A673 (cell line): ENCODE measurements around the gene KIF5C. TPM values are rescaled to one million over a fixed set of nuclear protein-coding genes. Genes with fewer than 3 reads are reported as not detected.

Experiments used
- BruUV-seq: library from RNA; stranded (reverse); fragments of 400-500 nt; replicated peaks from 2 replicates; lab custom pipeline; 2021; lab: Mats Ljungman, UMichigan
- CTCF ChIA-PET: fragments of 300-600 bp; sonication (Branson Sonifier 250); formaldehyde crosslinking; loops from one replicate; lab custom pipeline; 2022; ENCODE audit warnings: antibody characterized with exemption; lab: Charles Lee
- POLR2A ChIA-PET: fragments of 300-600 bp; sonication (Branson Sonifier 250); formaldehyde crosslinking; loops from one replicate; lab custom pipeline; 2022; ENCODE audit warnings: antibody characterized with exemption; ENCODE audit not compliant: low non-redundant PET; lab: Charles Lee
- DNase-seq: peaks from one replicate; pipeline ENCODE4 v3.0.0-alpha.2; 2015; ENCODE audit warnings: low spot score
- H3K27ac ChIP-seq: fragments of 200-600 bp; sonication (generic); 2 replicates; pipeline ENCODE4 v1.5.1; 2016; ENCODE audit warnings: mixed run types, low read depth, mild to moderate bottlenecking, mixed read lengths, antibody characterized with exemption, low read length; ENCODE audit not compliant: poor library complexity, severe bottlenecking
- H3K27me3 ChIP-seq: fragments of 200-600 bp; sonication (generic); replicated peaks from 2 replicates; pipeline ENCODE4 v1.6.1; 2017; ENCODE audit warnings: mixed run types, low read depth, mild to moderate bottlenecking, mixed read lengths, antibody characterized with exemption, low read length; ENCODE audit not compliant: insufficient read depth, poor library complexity
- H3K36me3 ChIP-seq: fragments of 200-600 bp; sonication (generic); 2 replicates; pipeline ENCODE4 v1.6.1; 2016; ENCODE audit warnings: mixed run types, mild to moderate bottlenecking, mixed read lengths, antibody characterized with exemption, low read length; ENCODE audit not compliant: insufficient read depth, poor library complexity, severe bottlenecking
- H3K4me1 ChIP-seq: fragments of 200-600 bp; sonication (generic); 2 replicates; pipeline ENCODE4 v1.6.1; 2017; ENCODE audit warnings: mixed run types, mild to moderate bottlenecking, mixed read lengths, antibody characterized with exemption, low read length; ENCODE audit not compliant: insufficient read depth, poor library complexity, severe bottlenecking
- H3K4me3 ChIP-seq: fragments of 200-600 bp; sonication (generic); 2 replicates; pipeline ENCODE4 v1.5.1; 2016; ENCODE audit warnings: low read depth, mixed run types, mild to moderate bottlenecking, mixed read lengths, low read length; ENCODE audit not compliant: poor library complexity, severe bottlenecking
- H3K9me3 ChIP-seq: fragments of 200-600 bp; sonication (generic); 2 replicates; pipeline ENCODE4 v1.6.1; 2016; ENCODE audit warnings: mixed run types, low read depth, mild to moderate bottlenecking, mixed read lengths, antibody characterized with exemption, low read length; ENCODE audit not compliant: poor library complexity, severe bottlenecking
- CTCF ChIP-seq: fragments of 300-800, 200-600 bp; sonication (generic); conservative IDR thresholded peaks from 2 replicates; pipeline ENCODE4 v1.5.1; 2017; ENCODE audit warnings: low read depth, mild to moderate bottlenecking, antibody characterized with exemption, low read length, moderate library complexity, mixed read lengths
- EZH2 ChIP-seq: fragments of 200-600 bp; sonication (generic); IDR thresholded peaks from 2 replicates; pipeline ENCODE4 v1.6.1; 2017; ENCODE audit warnings: borderline replicate concordance, low read depth, mild to moderate bottlenecking, mixed read lengths, antibody characterized with exemption, low read length; ENCODE audit not compliant: poor library complexity, severe bottlenecking
- intact Hi-C: fragments of 100-400 bp; cut with micrococcal nuclease; formaldehyde crosslinking; loops from one replicate; pipeline ENCODE4 v1.10.0; 2022; ENCODE audit not compliant: unreplicated experiment
- total RNA-seq: library from RNA; stranded (reverse); gene quantifications from 2 replicates; pipeline ENCODE4 v1.2.3, GENCODE V29; 2021

Gene KIF5C
- total RNA-seq, 1 experiment from 2014 or later: 0.58 TPM

- intact Hi-C loops: no loop called here
- BruUV-seq: no TSS peak
- Histone ChIP-seq H3K27me3 (peaks cover 11% of the 10 kb centered on the region), H3K4me1 (no peaks in the 10 kb centered on the region), H3K9me3 (no peaks in the 10 kb centered on the region), H3K36me3 (no peaks in the 10 kb centered on the region), H3K4me3 (no peak overlapping the region), H3K27ac (no peak overlapping the region)
- TF ChIP-seq CTCF (no peak), EZH2 (no peak)
- CTCF ChIA-PET: no interaction called here
- POLR2A ChIA-PET: no interaction called here
- DNase-seq: no peak
Measured at GRCh38 chr2:148848146-148848545, 26.9 kb upstream of the KIF5C start.

GRCh38 chr2:148853458-148853857 is 21.6 kb upstream of the KIF5C start:
- no peak overlapping the region for H3K27ac ChIP-seq
- no peaks in the 10 kb centered on the region for H3K4me1 ChIP-seq
- ChIA-PET POLR2A (no interaction called here), CTCF (no interaction called here)
- no TSS peak for BruUV-seq
- no peak overlapping the region for H3K4me3 ChIP-seq
- H3K9me3 ChIP-seq: no peaks in the 10 kb centered on the region
- no peak for TF ChIP-seq CTCF
- no peak for TF ChIP-seq EZH2
- intact Hi-C loops: no loop called here
- H3K36me3 ChIP-seq: no peaks in the 10 kb centered on the region
- peaks cover 15% of the 10 kb centered on the region for H3K27me3 ChIP-seq
- no peak for DNase-seq

- Histone ChIP-seq H3K27ac (no peak overlapping the region), H3K36me3 (no peaks in the 10 kb centered on the region), H3K27me3 (peaks cover 4% of the 10 kb centered on the region), H3K4me3 (no peak overlapping the region), H3K4me1 (no peaks in the 10 kb centered on the region), H3K9me3 (no peaks in the 10 kb centered on the region)
- intact Hi-C loops: no loop called here
- TF ChIP-seq CTCF (no peak), EZH2 (no peak)
- ChIA-PET CTCF (no interaction called here), POLR2A (no interaction called here)
- no TSS peak for BruUV-seq
- DNase-seq: no peak
Measured at GRCh38 chr2:148860037-148860436, 15.0 kb upstream of the KIF5C start.
